Esophagus squamous epithelium (tissue), 5 donors: ENCODE data around the gene COL5A2. TPM values are rescaled to one million over a fixed set of nuclear protein-coding genes. Genes with fewer than 3 reads are reported as not detected.
A peak's percentile ranks its signal among the peaks of the same experiment; 100 is the strongest.

Experiments
- DNase-seq: peaks from one replicate; lab custom pipeline; 2025; lab: John Stamatoyannopoulos, UW
- H3K27ac ChIP-seq, 4 donors: fragments of 200-600 bp; sonication (generic); one replicate each; pipeline ENCODE4 v1.5.1; 2016 to 2019; ENCODE audit warnings: mild to moderate bottlenecking in 1 of 4
- H3K27me3 ChIP-seq, 4 donors: fragments of 200-600 bp; sonication (generic); 1 replicate in 3 of 4; 2 replicates in 1 of 4; pipeline versions ENCODE4 v1.5.1 to v1.6.0; 2017 to 2021; ENCODE audit warnings: antibody characterized with exemption in 1 of 4
- H3K36me3 ChIP-seq, 3 donors: fragments of 200-600 bp; sonication (generic); one replicate each; pipeline ENCODE4 v1.5.1; 2016 to 2019
- H3K4me1 ChIP-seq, 3 donors: fragments of 200-600 bp; sonication (generic); one replicate each; pipeline ENCODE4 v1.5.1; 2017 to 2019
- H3K4me3 ChIP-seq, 4 donors: fragments of 200-600 bp; sonication (generic); 1 replicate in 3 of 4; 2 replicates in 1 of 4; pipeline ENCODE4 v1.5.1; 2016 to 2019; ENCODE audit warnings: mild to moderate bottlenecking in 2 of 4, moderate library complexity in 1 of 4
- H3K9me3 ChIP-seq, 3 donors: fragments of 200-600 bp; sonication (generic); one replicate each; pipeline ENCODE4 v1.5.1; 2016 to 2019
- CTCF ChIP-seq, 6 experiments: fragments of 450-650 bp in 4 of 6; fragments of 200-600 bp in 2 of 6; sonication (generic) in 2 of 6; IDR thresholded peaks; one replicate each; pipeline ENCODE4 v1.5.1; 2016 to 2019; ENCODE audit warnings: antibody characterized with exemption in 6 of 6, mild to moderate bottlenecking in 4 of 6, moderate library complexity in 4 of 6
- POLR2A ChIP-seq, 4 donors: fragments of 450-650 bp; IDR thresholded peaks; one replicate each; pipeline ENCODE4 v1.6.1; 2017; ENCODE audit warnings: antibody characterized with exemption in 4 of 4, mild to moderate bottlenecking in 4 of 4, moderate library complexity in 3 of 4
- WGBS, 2 donors: methylation state at CpG; one replicate each; pipeline ENCODE4 v1.1.5; 2018; 5-methylcytosine and 5-hydroxymethylcytosine counted together
- intact Hi-C: fragments of 100-400 bp; cut with DNase I; formaldehyde crosslinking; loops from one replicate; pipeline ENCODE4 v1.15.0; 2022
- total RNA-seq, 4 donors: library from RNA; depleted of rRNA; stranded (reverse); fragments of >200 nt; gene quantifications; one replicate each; pipeline ENCODE4 v1.1.0, GENCODE V29; 2016
- donor health status: DM: yes; HTN: yes; CAD: no.

COL5A2 gene
- total RNA-seq, 4 donors from 2014 or later = 5.6 to 34.3 (median 13.4) TPM

DNA sequence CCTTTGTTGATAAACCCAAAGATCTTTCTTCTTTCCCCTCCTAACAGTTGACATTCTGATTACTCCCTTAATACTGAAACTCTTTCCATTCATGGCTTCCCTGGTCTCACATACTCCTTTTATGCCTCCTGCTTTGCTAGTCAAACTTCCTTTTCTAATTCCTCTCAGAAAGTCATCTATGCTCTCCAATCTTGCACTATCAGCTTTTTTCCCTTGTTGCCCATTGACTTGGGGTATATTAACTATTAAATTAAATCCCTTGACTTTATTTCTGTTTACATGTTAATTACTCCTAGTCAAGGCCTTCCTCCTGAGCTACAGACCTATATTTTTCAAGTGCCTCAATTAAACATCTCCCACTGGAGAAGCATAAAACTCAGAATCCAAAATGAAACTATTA, 3.6 kb upstream of the COL5A2 start:
- Histone ChIP-seq H3K4me1 (peaks cover 0 to 19% (median 0%) of the 10 kb centered on the region in 3 donors), H3K27me3 (no peaks in the 10 kb centered on the region), H3K9me3 (no peaks in the 10 kb centered on the region), H3K27ac (no peak overlapping the region), H3K4me3 (no peak overlapping the region), H3K36me3 (no peaks in the 10 kb centered on the region)
- TF ChIP-seq POLR2A (IDR thresholded peaks at IDR 0.05) (no peak), CTCF (IDR thresholded peaks at IDR 0.05) (no peak)
- intact Hi-C loops = no loop called here
- no peak for DNase-seq

DNA sequence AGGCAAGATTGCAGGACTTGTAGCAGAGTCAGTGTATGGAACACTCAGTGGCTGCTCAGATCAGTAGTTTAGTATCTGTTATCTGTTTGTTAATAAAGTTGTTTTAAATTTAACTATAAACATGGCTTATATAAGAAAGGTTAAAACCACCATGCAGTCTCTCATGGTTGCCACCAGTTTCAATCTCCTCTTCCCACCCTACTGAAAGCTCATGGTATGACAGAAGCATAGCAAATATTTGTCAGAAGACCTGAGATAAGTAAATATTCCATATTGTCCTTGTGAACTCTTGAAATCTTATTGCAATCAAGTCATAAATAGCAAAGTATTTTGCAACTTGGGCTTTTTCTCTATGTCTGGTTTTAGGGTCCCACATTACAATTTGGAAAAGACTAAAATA, 2.1 kb upstream of the COL5A2 start:
- DNase-seq = no peak
- Histone ChIP-seq H3K9me3 (no peaks in the 10 kb centered on the region), H3K27ac (no peak overlapping the region), H3K4me1 (peaks cover 0 to 19% (median 0%) of the 10 kb centered on the region in 3 donors), H3K27me3 (no peaks in the 10 kb centered on the region), H3K4me3 (no peak overlapping the region), H3K36me3 (no peaks in the 10 kb centered on the region)
- no peak for TF ChIP-seq CTCF (IDR thresholded peaks at IDR 0.05)
- no peak for TF ChIP-seq POLR2A (IDR thresholded peaks at IDR 0.05)
- intact Hi-C loops = no loop called here

DNA sequence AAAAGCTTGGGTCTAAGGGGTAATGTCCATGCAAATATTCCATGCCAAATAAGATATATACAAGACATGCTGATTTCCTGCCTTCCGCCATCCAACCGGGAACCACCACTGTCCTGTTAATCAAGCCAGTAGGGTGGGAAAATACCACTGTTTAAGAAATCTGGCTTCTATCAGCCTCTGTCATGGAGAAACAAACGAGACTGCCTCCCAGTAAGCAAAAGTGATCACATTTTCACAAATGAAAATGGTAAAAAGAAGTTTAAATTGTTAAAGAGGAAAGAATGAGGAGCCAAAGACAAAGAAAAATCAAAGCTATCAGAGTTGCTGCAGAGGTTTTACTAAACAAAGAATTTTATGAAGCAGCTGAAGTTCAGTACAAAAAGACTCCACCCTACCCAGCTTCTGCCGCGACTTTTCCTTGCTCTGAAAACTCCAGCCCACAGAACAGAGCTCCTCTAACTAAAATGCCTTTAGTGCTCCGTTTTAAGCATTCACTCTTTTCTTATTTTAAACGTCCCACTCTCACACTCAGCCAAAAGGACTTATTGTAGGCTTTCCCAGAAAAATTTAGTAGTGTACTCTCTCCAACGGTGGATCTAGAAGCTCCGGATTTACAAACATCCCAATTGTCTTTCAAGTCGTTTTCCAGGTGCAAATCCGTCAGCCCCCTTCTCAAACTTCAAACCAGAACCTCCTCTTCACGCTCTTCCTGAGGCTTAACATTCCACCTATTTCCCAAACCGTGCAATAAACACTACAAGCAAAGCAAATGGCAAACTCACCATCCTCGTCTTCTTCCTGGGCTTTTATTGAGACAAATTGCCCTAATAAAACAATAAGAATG, 613 bp downstream of the COL5A2 start:
- Histone ChIP-seq H3K36me3 (no peaks in the 10 kb centered on the region), H3K27ac (peak overlapping the region; percentile 20 to 81 (median 78)), H3K4me1 (peaks cover 0 to 19% (median 0%) of the 10 kb centered on the region in 3 donors), H3K27me3 (no peaks in the 10 kb centered on the region), H3K9me3 (no peaks in the 10 kb centered on the region), H3K4me3 (peak overlapping the region; percentile 19 to 65 (median 54))
- 3 to 4% methylated on average over 14 of the region's 14 CpGs for WGBS, 2 donors
- intact Hi-C loops = no loop called here
- TF ChIP-seq POLR2A (IDR thresholded peaks at IDR 0.05) (no peak), CTCF (IDR thresholded peaks at IDR 0.05) (no peak)
- DNase-seq = no peak

- H3K27me3 ChIP-seq = no peaks in the 10 kb centered on the region
- H3K4me3 ChIP-seq = peak overlapping the region in 3 of 4 donors; percentile 53 to 65 (median 54)
- peaks cover 0 to 19% (median 0%) of the 10 kb centered on the region in 3 donors for H3K4me1 ChIP-seq
- no peak for DNase-seq
- TF ChIP-seq POLR2A (IDR thresholded peaks at IDR 0.05) (no peak), CTCF (IDR thresholded peaks at IDR 0.05) (peak in 1 of 6 experiments; percentile 18)
- H3K27ac ChIP-seq = peak overlapping the region in 2 of 4 donors; percentile 78 to 81
- intact Hi-C loops = no loop called here
- WGBS, 2 donors = 7 to 21% methylated on average over 2 of the region's 2 CpGs
- H3K36me3 ChIP-seq = no peaks in the 10 kb centered on the region
- no peaks in the 10 kb centered on the region for H3K9me3 ChIP-seq
Measured at GRCh38 chr2:189178054-189178453, 1.5 kb downstream of the COL5A2 start.

GRCh38 chr2:189177251-189177840, 2.2 kb downstream of the COL5A2 start:
- DNase-seq = no peak
- H3K27me3 ChIP-seq = no peaks in the 10 kb centered on the region
- H3K27ac ChIP-seq = peak overlapping the region in 2 of 4 donors; percentile 10 to 81
- WGBS, 2 donors = 57 to 67% methylated on average over 4 of the region's 4 CpGs
- intact Hi-C loops = no loop called here
- peaks cover 0 to 20% (median 0%) of the 10 kb centered on the region in 3 donors for H3K4me1 ChIP-seq
- no peaks in the 10 kb centered on the region for H3K36me3 ChIP-seq
- H3K4me3 ChIP-seq = peak overlapping the region in 3 of 4 donors; percentile 53 to 65 (median 54)
- no peak for TF ChIP-seq POLR2A (IDR thresholded peaks at IDR 0.05)
- no peak for TF ChIP-seq CTCF (IDR thresholded peaks at IDR 0.05)
- no peaks in the 10 kb centered on the region for H3K9me3 ChIP-seq
